SU-DHL-6 (cell line): ENCODE data around the gene POU2AF2.

Experiments used
- EZH2phosphoT487 ChIP-seq: fragments of 200-600 bp; sonication (generic), shearing (Covaris generic); conservative IDR thresholded peaks from 2 replicates; pipeline ENCODE4 v1.6.1; 2018; ENCODE audit warnings: mild to moderate bottlenecking, antibody characterized with exemption, low read length, moderate library complexity, mixed read lengths
- TF ChIP-seq, protein P1 (sequence below): fragments of 200-600 bp; sonication (generic); IDR thresholded peaks from one replicate; pipeline ENCODE4 v1.5.1; 2017; ENCODE audit warnings: antibody characterized with exemption, mild to moderate bottlenecking, low read length, moderate library complexity; ENCODE audit not compliant: insufficient read depth, poor library complexity, severe bottlenecking

DNA sequence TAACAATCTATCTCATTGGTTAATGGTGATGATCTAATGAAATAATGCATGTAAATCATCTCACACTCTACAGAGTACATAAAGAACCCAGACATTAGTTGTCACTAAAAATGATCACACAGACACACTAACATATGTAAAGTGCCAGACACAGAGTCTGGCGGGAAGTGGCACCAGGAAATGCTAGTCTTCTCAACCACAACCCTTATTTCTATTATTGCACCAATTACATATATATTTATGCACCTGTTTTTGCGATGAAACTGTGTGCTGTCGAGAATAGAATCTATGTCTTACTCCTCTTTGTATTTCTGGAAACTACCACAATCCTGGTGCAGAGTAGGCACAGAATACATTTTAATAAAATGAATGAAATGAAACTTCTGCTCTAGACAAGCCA lies 26.9 kb downstream of the POU2AF2 start:
- TF ChIP-seq, protein P1, sequence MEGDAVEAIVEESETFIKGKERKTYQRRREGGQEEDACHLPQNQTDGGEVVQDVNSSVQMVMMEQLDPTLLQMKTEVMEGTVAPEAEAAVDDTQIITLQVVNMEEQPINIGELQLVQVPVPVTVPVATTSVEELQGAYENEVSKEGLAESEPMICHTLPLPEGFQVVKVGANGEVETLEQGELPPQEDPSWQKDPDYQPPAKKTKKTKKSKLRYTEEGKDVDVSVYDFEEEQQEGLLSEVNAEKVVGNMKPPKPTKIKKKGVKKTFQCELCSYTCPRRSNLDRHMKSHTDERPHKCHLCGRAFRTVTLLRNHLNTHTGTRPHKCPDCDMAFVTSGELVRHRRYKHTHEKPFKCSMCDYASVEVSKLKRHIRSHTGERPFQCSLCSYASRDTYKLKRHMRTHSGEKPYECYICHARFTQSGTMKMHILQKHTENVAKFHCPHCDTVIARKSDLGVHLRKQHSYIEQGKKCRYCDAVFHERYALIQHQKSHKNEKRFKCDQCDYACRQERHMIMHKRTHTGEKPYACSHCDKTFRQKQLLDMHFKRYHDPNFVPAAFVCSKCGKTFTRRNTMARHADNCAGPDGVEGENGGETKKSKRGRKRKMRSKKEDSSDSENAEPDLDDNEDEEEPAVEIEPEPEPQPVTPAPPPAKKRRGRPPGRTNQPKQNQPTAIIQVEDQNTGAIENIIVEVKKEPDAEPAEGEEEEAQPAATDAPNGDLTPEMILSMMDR = no peak
- TF ChIP-seq EZH2phosphoT487 = no peak
